IPS-20b (cell line): Measurements from ENCODE around the gene ABCC2.
"Not testable (repeated sequence)": the region's sequence is repeated elsewhere in the genome, so short reads cannot be mapped to it uniquely, and the experiment has no call there.

Experiments
- H3K27ac ChIP-seq: one replicate; pipeline ENCODE4 v1.5.1; 2013; ENCODE audit warnings: low read length
- H3K27me3 ChIP-seq: 2 replicates; pipeline ENCODE4 v1.6.1; 2013; ENCODE audit warnings: mild to moderate bottlenecking, low read length, inconsistent platforms; ENCODE audit not compliant: insufficient read depth
- H3K36me3 ChIP-seq: 2 replicates; pipeline ENCODE4 v1.6.1; 2013; ENCODE audit warnings: low read depth, mild to moderate bottlenecking, inconsistent platforms, low read length, moderate library complexity; ENCODE audit not compliant: insufficient read depth
- H3K4me1 ChIP-seq: 2 replicates; pipeline ENCODE4 v1.6.1; 2013; ENCODE audit warnings: mild to moderate bottlenecking, control low read depth, inconsistent platforms, low read length, moderate library complexity; ENCODE audit not compliant: insufficient read depth
- H3K4me3 ChIP-seq: 2 replicates; pipeline ENCODE4 v1.5.1; 2013; ENCODE audit warnings: mild to moderate bottlenecking, low read length, inconsistent platforms
- H3K9ac ChIP-seq: 2 replicates; pipeline ENCODE4 v1.6.1; 2013; ENCODE audit warnings: low read depth, mild to moderate bottlenecking, inconsistent platforms, low read length, moderate library complexity
- H3K9me3 ChIP-seq: 2 replicates; pipeline ENCODE4 v1.6.1; 2013; ENCODE audit warnings: mild to moderate bottlenecking, low read depth, low read length, inconsistent platforms; ENCODE audit not compliant: insufficient read depth

Gene ABCC2

GRCh38 chr10:99782447-99783286, at the start of gene ABCC2:
Gene ABCC2, plus strand, starts transcription at chr10:99782640. Its CDS starts 205 bp downstream, at chr10:99782845.
- peaks cover 5% of the 10 kb centered on the region for H3K4me1 ChIP-seq
- no peaks in the 10 kb centered on the region for H3K27me3 ChIP-seq
- H3K4me3 ChIP-seq, result no peak within 1 kb of the TSS
- no peaks in the 10 kb centered on the region for H3K36me3 ChIP-seq
- H3K27ac ChIP-seq, result no peak within 1 kb of the TSS
- H3K9me3 ChIP-seq, result no peaks in the 10 kb centered on the region
- no peak within 1 kb of the TSS for H3K9ac ChIP-seq

GRCh38 chr10:99733366-99733765, 49.1 kb upstream of the ABCC2 start:
- Histone ChIP-seq H3K4me1 (no peaks in the 10 kb centered on the region), H3K27me3 (no peaks in the 10 kb centered on the region), H3K36me3 (peaks cover 38% of the 10 kb centered on the region), H3K4me3 (no peak overlapping the region), H3K9me3 (no peaks in the 10 kb centered on the region), H3K9ac (no peak overlapping the region), H3K27ac (no peak overlapping the region)

- H3K4me1 ChIP-seq, H3K9ac ChIP-seq, H3K9me3 ChIP-seq, H3K27ac ChIP-seq, H3K4me3 ChIP-seq, H3K27me3 ChIP-seq: not testable (repeated sequence)
- peaks cover 38% of the 10 kb centered on the region for H3K36me3 ChIP-seq
These were observed 48.3 kb upstream of the ABCC2 start for GRCh38 chr10:99734111-99734510.

GRCh38 chr10:99740260-99740659, 42.2 kb upstream of the ABCC2 start:
- Histone ChIP-seq H3K4me1 (no peaks in the 10 kb centered on the region), H3K27ac (no peak overlapping the region), H3K27me3 (no peaks in the 10 kb centered on the region), H3K4me3 (no peak overlapping the region), H3K9me3 (peaks cover 5% of the 10 kb centered on the region; the same call in 1 of the 2 replicates), H3K9ac (no peak overlapping the region), H3K36me3 (peaks cover 92% of the 10 kb centered on the region)

- Histone ChIP-seq H3K9me3 (peaks cover 5% of the 10 kb centered on the region; the same call in 1 of the 2 replicates), H3K36me3 (peaks cover 97% of the 10 kb centered on the region), H3K4me3 (no peak overlapping the region), H3K4me1 (no peaks in the 10 kb centered on the region), H3K9ac (no peak overlapping the region), H3K27ac (no peak overlapping the region), H3K27me3 (no peaks in the 10 kb centered on the region)
These were observed 41.4 kb upstream of the ABCC2 start for GRCh38 chr10:99740933-99741559.

GRCh38 chr10:99742254-99742653, 40.2 kb upstream of the ABCC2 start:
- Histone ChIP-seq H3K4me1 (no peaks in the 10 kb centered on the region), H3K4me3 (no peak overlapping the region), H3K9ac (no peak overlapping the region), H3K9me3 (peaks cover 5% of the 10 kb centered on the region; the same call in 1 of the 2 replicates), H3K27ac (no peak overlapping the region), H3K36me3 (peaks cover 93% of the 10 kb centered on the region), H3K27me3 (no peaks in the 10 kb centered on the region)

GRCh38 chr10:99742701-99743100, 39.7 kb upstream of the ABCC2 start:
- H3K27ac ChIP-seq, result no peak overlapping the region

GRCh38 chr10:99743841-99744240, 38.6 kb upstream of the ABCC2 start:
- Histone ChIP-seq H3K4me3 (no peak overlapping the region), H3K27me3 (no peaks in the 10 kb centered on the region), H3K27ac (no peak overlapping the region), H3K36me3 (peaks cover 95% of the 10 kb centered on the region), H3K4me1 (no peaks in the 10 kb centered on the region), H3K9ac (no peak overlapping the region), H3K9me3 (peaks cover 5% of the 10 kb centered on the region; the same call in 1 of the 2 replicates)

More at GRCh38 chr10:99742701-99743100, 39.7 kb upstream of the ABCC2 start:
- Histone ChIP-seq H3K4me3 (no peak overlapping the region), H3K36me3 (peaks cover 93% of the 10 kb centered on the region), H3K9ac (no peak overlapping the region), H3K4me1 (no peaks in the 10 kb centered on the region), H3K9me3 (peaks cover 5% of the 10 kb centered on the region; the same call in 1 of the 2 replicates), H3K27me3 (no peaks in the 10 kb centered on the region)

- H3K9me3 ChIP-seq, H3K27ac ChIP-seq, H3K9ac ChIP-seq, H3K27me3 ChIP-seq, H3K4me1 ChIP-seq, H3K4me3 ChIP-seq: not testable (repeated sequence)
- peaks cover 93% of the 10 kb centered on the region for H3K36me3 ChIP-seq
These were observed 36.3 kb upstream of the ABCC2 start for GRCh38 chr10:99746166-99746565.

- Histone ChIP-seq H3K36me3 (peaks cover 80% of the 10 kb centered on the region), H3K27me3 (no peaks in the 10 kb centered on the region), H3K4me3 (no peak overlapping the region), H3K4me1 (no peaks in the 10 kb centered on the region), H3K9ac (no peak overlapping the region), H3K9me3 (no peaks in the 10 kb centered on the region), H3K27ac (no peak overlapping the region)
These were observed 33.5 kb upstream of the ABCC2 start for GRCh38 chr10:99748823-99749451.

- H3K36me3 ChIP-seq, result peaks cover 81% of the 10 kb centered on the region
- H3K4me1 ChIP-seq, result no peaks in the 10 kb centered on the region
- no peak overlapping the region for H3K4me3 ChIP-seq
- no peaks in the 10 kb centered on the region for H3K27me3 ChIP-seq
- H3K27ac ChIP-seq, result no peak overlapping the region
- no peak overlapping the region for H3K9ac ChIP-seq
- H3K9me3 ChIP-seq, result no peaks in the 10 kb centered on the region
These were observed 31.8 kb upstream of the ABCC2 start for GRCh38 chr10:99750641-99751040.
